Caki2 (cell line): Measurements from ENCODE around the gene RPL14. TPM values are rescaled to one million over a fixed set of nuclear protein-coding genes. Genes with fewer than 3 reads are reported as not detected.

Experiments
- DNase-seq: peaks from one replicate; pipeline ENCODE4 v3.0.0-alpha.2; 2015; ENCODE audit warnings: low read depth
- in situ Hi-C: cut with HindIII; loops from 2 replicates; pipeline ENCODE4 v1.10.0; 2016; ENCODE audit warnings: low sequenced_read_pairs, low pct_unique_long_range_greater_than_20kb, mixed read lengths
- total RNA-seq: library from RNA; depleted of rRNA; stranded (reverse); fragments of >200 nt; shearing (Covaris generic); gene quantifications from 2 replicates; pipeline ENCODE4 v1.2.3, GENCODE V29; 2014; ENCODE audit warnings: low replicate concordance; rRNA removed

RPL14 gene
- total RNA-seq, 1 experiment from 2014 or later, result 102 TPM

- in situ Hi-C loops, result no loop called here
- DNase-seq, result peak; percentile 78
These were observed 47.7 kb downstream of the RPL14 start for GRCh38 chr3:40504636-40505430.

- peak; percentile 71 for DNase-seq
These were observed 48.7 kb downstream of the RPL14 start, which contains the start of gene ZNF620 for GRCh38 chr3:40505599-40506462. TSS of gene ZNF620 (plus strand) at chr3:40506039. CDS start at chr3:40506353, 314 bp downstream.

GRCh38 chr3:40511031-40511718 lies 54.0 kb downstream of the RPL14 start:
- DNase-seq, result no peak
- in situ Hi-C loops, result no loop called here

More at GRCh38 chr3:40505599-40506462, 48.7 kb downstream of the RPL14 start, which contains the start of gene ZNF620:
- in situ Hi-C loops, result no loop called here

GRCh38 chr3:40516201-40516600 lies 59.1 kb downstream of the RPL14 start:
- no peak for DNase-seq
- in situ Hi-C loops, result no loop called here

GRCh38 chr3:40518067-40518466 lies 60.9 kb downstream of the RPL14 start:
- in situ Hi-C loops, result no loop called here
- no peak for DNase-seq

Other genes with a start within 250 kb of the RPL14 start
- 7.4 and 7.6 TPM in 2 replicates for gene EIF1B, start 147.6 kb upstream of the RPL14 start, total RNA-seq
- not detected in 2 replicates for gene ENTPD3, start 70.2 kb upstream of the RPL14 start, total RNA-seq
- gene ZNF619, start 19.8 kb downstream of the RPL14 start, total RNA-seq, result 1.3 and 3.0 TPM in 2 replicates
- 0.88 and 1.0 TPM in 2 replicates for gene ZNF620, start 48.7 kb downstream of the RPL14 start, total RNA-seq
- 1.5 and 6.9 TPM in 2 replicates for gene ZNF621, start 67.6 kb downstream of the RPL14 start, total RNA-seq